NCI-H774 (cell line): ENCODE data around the gene WNT10A.

Experiments used
- DNase-seq: peaks from one replicate; lab custom pipeline; 2025; lab: John Stamatoyannopoulos, UW

WNT10A gene

GRCh38 chr2:218857371-218858137, 23.1 kb upstream of the WNT10A start:
- no peak for DNase-seq

- DNase-seq: no peak
These were observed 22.6 kb upstream of the WNT10A start for GRCh38 chr2:218858138-218858445.

GRCh38 chr2:218858671-218859555, 21.7 kb upstream of the WNT10A start:
- DNase-seq: no peak

- no peak for DNase-seq
These were observed 21.1 kb upstream of the WNT10A start, which contains the start of gene WNT6 for GRCh38 chr2:218859556-218859987. WNT6 (plus strand) TSS chr2:218859805; CDS start chr2:218860038, 233 bp downstream.

DNA sequence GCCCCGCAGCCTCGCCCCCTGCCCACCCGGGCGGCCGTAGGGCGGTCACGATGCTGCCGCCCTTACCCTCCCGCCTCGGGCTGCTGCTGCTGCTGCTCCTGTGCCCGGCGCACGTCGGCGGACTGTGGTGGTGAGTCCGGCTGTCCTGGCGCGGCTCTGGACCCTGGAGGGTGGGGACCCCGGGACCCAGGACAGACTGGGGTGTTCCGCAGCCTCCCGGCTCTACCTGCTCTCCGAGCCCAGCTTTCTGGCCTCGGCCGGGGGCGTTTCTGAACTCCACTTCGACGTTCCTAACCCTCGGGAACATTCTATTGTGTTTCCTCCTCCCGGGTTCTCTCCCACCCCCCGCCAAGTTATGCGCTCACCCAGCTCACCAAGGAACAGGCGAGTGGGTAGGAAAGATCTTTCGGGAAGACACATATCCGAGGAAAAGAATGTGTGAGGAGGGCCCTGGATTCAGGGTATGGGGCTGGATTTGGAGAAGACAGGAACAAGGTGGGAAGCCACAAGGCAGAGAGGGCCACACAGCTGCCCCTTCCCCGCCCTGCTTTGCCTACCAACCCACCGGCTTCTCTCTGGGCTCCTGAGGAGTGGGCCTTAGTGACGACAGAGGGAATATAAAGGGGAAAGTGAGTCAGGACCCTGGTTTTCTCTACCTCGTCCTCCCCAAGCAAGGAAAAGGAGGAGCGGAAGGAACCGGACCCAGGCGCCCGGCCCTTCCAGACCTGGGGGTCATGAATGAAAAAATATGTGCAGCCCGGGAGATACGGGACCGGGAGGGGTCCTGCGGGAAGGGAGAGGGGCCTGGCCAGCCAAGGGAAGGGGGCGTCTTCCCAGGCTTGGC, 20.4 kb upstream of the WNT10A start:
- DNase-seq: no peak

GRCh38 chr2:218860950-218861381, 19.7 kb upstream of the WNT10A start:
- peak; percentile 60 for DNase-seq

DNA sequence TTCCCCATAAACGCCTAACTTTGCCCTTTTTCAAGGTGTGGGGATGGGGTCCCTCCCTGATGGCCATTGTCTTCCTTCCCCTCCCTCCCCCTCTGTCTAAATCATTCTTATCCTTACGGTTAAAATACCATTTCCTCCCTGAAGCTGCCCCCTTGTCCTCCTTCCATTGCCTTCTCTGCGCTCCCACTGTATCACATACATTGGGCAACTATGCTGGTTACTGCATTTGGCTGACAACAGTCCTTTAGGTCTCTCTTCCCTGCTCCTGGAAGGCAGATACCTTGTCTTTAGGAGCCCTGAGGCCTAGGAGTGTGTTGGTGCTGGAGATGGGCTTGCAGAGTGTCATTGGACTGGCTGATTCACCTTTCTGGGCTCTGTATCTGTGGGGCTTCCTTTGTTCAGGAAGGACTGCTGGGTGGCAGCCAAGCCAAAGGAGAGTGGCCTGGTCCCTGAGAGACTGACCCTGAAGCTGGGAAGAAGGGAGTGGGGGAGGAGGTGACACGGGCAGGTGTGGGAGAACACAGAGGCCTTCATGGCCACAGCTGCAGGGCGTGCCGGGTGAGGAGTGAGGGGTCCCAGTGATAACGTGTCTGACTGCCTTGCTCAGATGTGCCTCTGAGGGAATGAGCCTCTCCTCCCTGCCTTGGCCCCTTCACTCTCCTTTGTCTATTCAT, 18.9 kb upstream of the WNT10A start:
- no peak for DNase-seq

- DNase-seq: no peak
These were observed 17.6 kb upstream of the WNT10A start for GRCh38 chr2:218863021-218863520.

DNA sequence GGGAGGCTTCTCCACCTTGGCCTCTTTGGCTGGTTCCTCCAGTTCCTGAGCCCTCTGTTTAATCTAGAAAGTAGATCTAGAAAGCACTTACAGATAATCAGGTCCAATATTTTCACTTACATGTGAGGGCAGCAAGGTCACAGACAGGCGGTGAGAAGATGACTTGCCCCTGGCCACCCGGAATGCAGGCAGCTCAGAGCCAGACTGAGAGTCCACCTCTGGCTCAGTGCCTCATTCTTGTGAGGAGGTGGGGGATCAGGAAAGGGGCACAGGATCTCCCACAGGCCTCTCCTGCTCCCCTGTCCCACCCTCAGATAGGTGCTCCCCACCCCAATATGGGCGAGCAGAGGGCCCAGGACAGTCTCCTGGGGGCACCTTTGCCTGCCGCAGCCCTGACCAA, 15.3 kb upstream of the WNT10A start:
- no peak for DNase-seq

GRCh38 chr2:218865999-218866398, 14.7 kb upstream of the WNT10A start:
- no peak for DNase-seq

- no peak for DNase-seq
These were observed 12.8 kb upstream of the WNT10A start for GRCh38 chr2:218867900-218868299.

DNA sequence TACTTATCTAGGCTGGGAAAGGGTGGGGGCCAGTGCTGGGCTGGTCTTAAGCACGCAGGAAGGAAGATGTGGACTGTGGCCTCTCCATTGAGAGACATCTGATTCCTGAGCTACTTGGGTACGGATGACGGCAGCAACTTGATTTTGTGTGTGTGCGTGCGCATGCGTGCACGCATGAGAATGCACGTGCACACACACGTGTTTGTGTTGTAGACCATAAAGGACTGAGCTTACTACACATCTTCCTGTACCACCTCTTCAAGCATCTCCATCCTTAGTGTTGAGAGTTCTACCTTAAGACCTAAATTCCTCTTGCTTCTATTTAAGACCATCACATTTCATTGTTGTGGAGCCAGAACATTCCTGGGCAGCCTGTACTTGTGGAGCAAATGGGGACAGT, 11.6 kb upstream of the WNT10A start:
- no peak for DNase-seq

- DNase-seq: no peak
These were observed 9.7 kb upstream of the WNT10A start for GRCh38 chr2:218870984-218871344.

- DNase-seq: no peak
These were observed 9.0 kb upstream of the WNT10A start for GRCh38 chr2:218871345-218872302.

DNA sequence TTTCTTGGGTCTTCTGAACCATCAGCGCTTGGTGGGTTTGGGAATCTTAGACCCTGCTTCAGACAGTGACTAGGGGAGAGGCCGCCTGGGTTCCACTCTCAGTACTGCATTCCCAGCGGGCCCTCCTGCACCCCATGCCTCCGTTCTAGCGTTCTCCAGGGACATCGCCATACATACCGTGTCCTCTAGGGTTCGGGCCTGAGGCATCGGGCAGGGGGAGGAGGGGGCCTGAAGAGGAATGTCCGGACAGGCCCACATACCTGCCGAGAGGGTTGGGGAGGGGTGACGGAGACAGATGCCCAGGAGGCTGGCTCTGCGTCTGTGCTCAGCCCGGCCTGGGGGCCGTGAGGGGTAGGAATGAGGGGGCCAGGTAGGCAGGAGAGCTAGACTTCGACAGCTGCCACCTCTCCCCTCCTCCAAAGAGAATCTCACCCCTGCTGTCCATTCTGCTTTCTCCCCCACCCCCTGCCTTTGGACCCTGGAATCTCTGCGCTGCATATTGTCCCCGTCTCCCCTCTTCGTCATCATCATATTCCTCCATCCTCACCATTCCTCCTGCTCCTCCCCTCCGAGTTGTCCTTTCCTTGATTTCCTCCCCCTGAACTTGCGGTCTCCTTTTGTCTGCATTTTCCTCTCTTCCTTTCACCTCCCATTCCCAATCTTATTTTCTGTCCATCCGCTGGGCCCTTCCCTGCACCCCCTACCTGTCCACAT, 7.8 kb upstream of the WNT10A start:
- DNase-seq: no peak

GRCh38 chr2:218873359-218874194, 7.1 kb upstream of the WNT10A start:
- no peak for DNase-seq

GRCh38 chr2:218875692-218876246, 4.9 kb upstream of the WNT10A start:
- DNase-seq: no peak

DNA sequence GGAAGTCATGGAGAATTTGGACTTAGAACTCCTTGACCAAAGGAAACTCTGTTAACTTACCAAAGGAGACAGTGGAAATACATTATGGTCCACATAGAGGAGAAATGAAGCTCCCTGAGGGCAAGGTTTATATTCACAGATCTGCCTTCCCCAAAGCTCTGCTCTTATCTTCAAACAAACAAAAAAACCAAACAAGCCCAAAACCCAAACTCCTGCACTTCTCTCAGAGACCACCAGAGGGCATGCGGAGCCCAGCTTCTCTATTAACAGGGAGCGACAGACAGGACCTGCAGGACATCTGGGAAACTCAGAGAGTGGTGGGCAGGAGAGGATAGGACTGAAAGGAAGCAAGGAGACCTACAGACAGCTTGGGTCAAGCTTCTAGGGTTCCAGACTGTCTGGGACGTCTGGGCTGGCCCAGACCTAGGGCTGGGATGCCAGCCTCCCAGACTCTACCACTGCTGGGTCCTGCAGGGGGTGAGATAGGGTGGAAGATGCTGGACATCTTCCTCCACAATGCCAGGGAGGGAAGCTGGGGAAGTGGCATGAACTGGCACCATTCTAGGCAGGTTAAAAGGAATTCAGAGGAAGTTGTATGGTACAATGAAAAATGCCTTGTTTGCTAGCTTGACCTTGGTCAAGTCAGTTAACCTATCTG, 4.0 kb upstream of the WNT10A start:
- DNase-seq: peak; percentile 57
